ENCODE results near the gene C1orf185. TPM values are rescaled to one million over a fixed set of nuclear protein-coding genes. Genes with fewer than 3 reads are reported as not detected.
"Not testable (repeated sequence)": the region's sequence is repeated elsewhere in the genome, so short reads cannot be mapped to it uniquely, and the experiment has no call there.

Gene C1orf185
- not detected in 2 replicates for total RNA-seq

GRCh38 chr1:51101976-51102375 lies at the start of gene C1orf185:
C1orf185 (plus strand) TSS chr1:51102228; CDS start chr1:51102234, 6 bp downstream.
- intact Hi-C loops (cut with micrococcal nuclease) = no loop called here

DNA sequence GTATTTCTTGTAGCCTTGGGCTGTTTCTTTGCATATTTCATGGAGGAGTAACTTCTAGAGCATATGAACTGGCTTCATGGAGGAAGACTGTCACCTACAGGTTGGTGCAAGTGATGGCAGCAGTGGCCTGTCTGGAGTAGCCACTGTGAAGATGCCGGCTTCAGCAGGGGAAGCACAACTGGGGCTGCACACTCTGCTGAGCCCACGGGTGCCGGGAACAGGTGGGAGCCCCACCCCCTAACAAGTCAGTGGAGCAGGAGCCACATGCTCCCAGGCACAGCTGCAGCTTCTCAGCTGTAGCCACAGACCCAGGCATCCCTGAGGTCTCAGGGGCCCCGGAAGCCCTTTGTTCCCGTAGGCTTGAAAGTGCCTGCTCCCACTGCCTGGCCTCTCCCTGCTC lies 43.2 kb upstream of the C1orf185 start:
- intact Hi-C loops (cut with micrococcal nuclease) = loop anchor here (1.0 to 2.0 kb wide), 2 partner anchors 130 to 284 kb away; no protein-coding TSS in a partner anchor

DNA sequence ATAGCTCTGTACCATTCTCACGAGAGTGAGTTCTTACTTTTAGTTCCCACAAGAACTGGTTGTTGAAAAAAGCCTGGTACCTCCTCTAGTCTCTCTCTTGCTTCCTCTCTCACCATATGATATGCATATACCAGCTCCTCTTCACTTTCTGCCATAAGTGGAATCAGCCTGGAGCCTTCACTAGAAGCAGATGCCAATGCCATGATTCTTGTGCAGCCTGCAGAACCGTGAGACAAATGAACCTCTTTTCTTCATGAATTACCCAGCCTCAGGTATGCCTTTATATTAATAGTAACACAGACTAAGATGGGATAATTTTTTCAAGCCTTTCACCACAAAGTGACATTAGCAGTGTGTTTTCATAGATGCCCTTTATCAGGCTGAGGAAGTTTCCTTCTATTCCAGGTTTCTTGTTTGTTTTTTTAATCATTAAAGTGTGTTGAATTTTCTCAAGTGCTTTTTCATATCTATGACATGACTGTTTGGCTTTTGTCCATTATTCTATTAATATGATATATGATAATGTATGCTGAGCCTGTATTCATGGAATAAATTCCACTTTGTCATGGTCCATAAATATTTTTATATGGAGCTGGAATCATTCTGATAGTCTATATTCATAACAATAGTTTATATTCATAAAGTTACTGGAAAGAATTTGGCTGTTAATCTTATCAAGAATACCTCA lies 40.7 kb upstream of the C1orf185 start:
- intact Hi-C loops (cut with micrococcal nuclease) = no loop called here

- intact Hi-C loops (cut with micrococcal nuclease) = no loop called here
These were observed 38.9 kb upstream of the C1orf185 start for GRCh38 chr1:51063121-51063520.

- intact Hi-C loops (cut with micrococcal nuclease) = no loop called here
These were observed 32.0 kb upstream of the C1orf185 start for GRCh38 chr1:51070011-51070410.

- intact Hi-C loops (cut with micrococcal nuclease) = no loop called here
These were observed 31.4 kb upstream of the C1orf185 start for GRCh38 chr1:51070640-51071039.

- intact Hi-C loops (cut with micrococcal nuclease) = no loop called here
These were observed 30.6 kb upstream of the C1orf185 start for GRCh38 chr1:51071291-51072042.

- intact Hi-C loops (cut with micrococcal nuclease) = no loop called here
These were observed 30.0 kb upstream of the C1orf185 start for GRCh38 chr1:51072043-51072439.

DNA sequence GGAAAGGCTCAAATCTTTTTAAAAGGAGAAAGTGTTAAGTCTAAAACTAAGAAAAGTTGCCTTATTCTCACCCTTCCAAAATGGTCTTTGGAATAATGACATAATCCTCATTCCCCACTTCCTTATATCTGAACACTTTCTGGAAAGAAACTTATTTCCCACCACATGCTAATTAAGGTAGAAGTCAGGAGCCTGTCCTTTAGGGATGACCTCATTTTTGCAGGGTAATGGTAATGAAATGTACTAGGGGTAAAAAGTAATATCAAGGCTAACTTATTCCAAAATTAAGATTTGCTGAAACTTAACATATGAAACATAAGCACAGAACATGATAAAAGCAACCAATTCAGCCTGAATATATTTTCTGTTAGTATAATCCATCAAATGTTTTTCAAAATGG lies 29.4 kb upstream of the C1orf185 start:
- intact Hi-C loops (cut with micrococcal nuclease) = no loop called here

- intact Hi-C loops (cut with micrococcal nuclease) = no loop called here
These were observed 28.6 kb upstream of the C1orf185 start for GRCh38 chr1:51073456-51073855.

GRCh38 chr1:51086496-51087271 lies 15.3 kb upstream of the C1orf185 start:
- intact Hi-C loops (cut with micrococcal nuclease) = no loop called here

DNA sequence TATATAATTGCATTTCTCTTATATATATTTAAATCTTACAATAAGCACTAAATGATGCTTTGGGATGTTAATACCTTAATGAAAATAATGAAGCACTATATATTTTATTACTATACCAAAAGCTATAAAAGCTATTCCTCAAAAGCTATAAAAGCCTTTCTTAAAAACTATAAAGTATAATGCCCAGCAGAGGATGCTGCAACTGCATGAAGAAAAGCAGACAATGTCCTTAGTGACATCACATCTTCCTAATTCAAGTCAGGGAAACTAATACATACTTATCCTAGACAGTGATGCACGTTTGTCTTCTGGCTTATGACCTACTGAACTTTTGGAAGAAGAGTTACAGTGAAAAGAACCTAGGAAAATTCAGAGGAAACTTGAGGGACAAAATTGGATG lies 13.6 kb upstream of the C1orf185 start:
- intact Hi-C loops (cut with micrococcal nuclease) = no loop called here

- intact Hi-C loops (cut with micrococcal nuclease) = no loop called here
These were observed 8.4 kb upstream of the C1orf185 start for GRCh38 chr1:51093581-51093980.

GRCh38 chr1:51097171-51097570 lies 4.9 kb upstream of the C1orf185 start:
- intact Hi-C loops (cut with micrococcal nuclease) = no loop called here

DNA sequence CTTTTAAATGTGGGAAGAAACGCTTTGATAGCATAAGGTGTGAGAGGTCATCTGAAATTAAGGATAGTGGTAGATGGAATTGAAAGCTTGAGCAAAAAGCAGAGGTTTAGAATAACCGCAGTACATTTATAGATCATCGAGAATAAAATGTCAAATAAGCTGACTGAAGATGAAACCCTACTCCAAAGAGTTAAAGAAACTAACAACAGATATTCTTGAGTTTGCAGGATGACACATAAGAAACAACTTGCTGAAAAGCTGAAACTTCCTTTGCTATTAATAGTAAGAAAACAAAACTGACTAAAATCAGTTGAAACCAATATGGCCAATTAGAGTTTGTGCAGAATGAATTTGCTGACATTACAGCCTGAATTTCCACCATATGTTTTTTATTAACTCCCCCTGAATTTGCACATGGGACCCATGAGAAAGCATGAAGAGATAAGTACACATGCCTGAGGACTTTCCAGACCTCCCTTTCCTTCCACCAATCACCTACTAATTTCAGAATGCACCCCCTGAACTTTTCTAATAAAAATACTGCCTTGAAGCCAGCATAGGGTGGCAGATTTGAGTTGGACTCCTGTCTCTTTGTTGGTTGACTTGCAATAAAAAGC lies 1.7 kb upstream of the C1orf185 start:
- intact Hi-C loops (cut with micrococcal nuclease) = no loop called here

- intact Hi-C loops (cut with micrococcal nuclease) = no loop called here
These were observed 12.1 kb downstream of the C1orf185 start for GRCh38 chr1:51114137-51114536.

- intact Hi-C loops (cut with micrococcal nuclease) = no loop called here
These were observed 13.8 kb downstream of the C1orf185 start for GRCh38 chr1:51115714-51116404.

DNA sequence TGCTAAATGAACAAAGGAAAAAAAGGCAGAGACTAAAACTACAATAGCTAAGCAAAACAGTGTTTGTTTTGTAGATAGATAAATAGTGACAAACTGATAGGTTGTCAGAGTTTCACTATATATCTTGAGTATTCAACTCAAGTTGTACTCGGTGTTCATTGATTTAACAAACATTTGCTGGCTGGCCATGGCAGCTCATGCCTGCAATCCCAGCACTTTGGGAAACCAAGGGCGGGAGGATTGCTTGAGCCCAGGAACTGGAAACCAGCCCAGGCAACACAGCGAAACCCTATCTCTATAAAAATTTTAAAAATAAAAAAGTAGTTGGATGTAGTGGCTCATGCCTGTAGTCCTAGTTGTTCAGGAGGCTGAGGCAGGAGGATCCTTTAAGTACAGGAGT lies 17.3 kb downstream of the C1orf185 start:
- intact Hi-C loops (cut with micrococcal nuclease) = no loop called here

GRCh38 chr1:51120629-51121028 lies 18.6 kb downstream of the C1orf185 start:
- intact Hi-C loops (cut with micrococcal nuclease) = no loop called here

DNA sequence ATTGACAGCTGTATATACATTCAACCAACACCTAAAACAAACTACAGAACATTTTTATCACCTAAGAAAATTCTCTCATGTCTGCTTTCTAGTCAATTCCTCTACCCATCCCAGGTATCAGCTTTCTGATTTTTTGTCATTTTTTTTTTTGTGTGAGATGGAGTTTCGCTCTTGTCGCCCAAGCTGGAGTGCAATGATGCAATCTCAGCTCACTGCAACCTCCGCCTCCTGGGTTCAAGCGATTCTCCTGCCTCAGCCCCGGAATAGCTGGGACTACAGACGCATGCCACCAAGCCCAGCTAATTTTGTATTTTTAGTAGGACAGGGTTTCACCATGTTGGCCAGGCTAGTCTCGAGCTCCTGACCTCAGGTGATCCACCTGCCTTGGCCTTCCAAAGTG lies 25.1 kb downstream of the C1orf185 start:
- intact Hi-C loops (cut with micrococcal nuclease) = not testable (repeated sequence)

- intact Hi-C loops (cut with micrococcal nuclease) = no loop called here
These were observed 29.2 kb downstream of the C1orf185 start for GRCh38 chr1:51131185-51131584.

All from T-helper 1 cell treated with Interleukin-12 subunit alpha and Interleukin-12 subunit beta and Interleukin-4 antibody, amounts not matched to agents 30 ng/mL and 1 ng/mL, for 36 hours (primary cell).